ENCODE data around the gene CERT1. TPM values are rescaled to one million over a fixed set of nuclear protein-coding genes. Genes with fewer than 3 reads are reported as not detected.

The CERT1 gene
- total RNA-seq, 4 donors from 2014 or later = 36.9 to 65.8 (median 43.0) TPM

DNA sequence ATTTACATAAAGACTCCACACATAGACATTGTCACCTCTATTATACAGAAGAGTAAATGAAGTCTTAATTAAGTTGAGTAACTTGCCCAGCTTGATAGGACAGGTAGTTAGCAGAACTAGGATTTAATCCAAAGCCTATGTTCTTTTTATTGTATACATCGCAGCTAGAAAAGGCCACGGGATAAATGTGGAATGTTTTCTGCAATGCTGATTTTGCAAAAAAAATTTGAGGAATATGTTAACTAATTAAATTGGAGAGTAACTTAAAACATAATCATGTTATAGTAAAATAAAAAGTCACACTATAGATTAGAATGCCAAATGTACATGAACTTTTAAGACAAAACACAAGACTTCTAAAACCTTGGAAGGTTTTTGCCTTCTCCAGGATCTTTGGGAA is 41.3 kb upstream of the CERT1 start:
- intact Hi-C loops (cut with DNase I; ENCODE audit: low total_unique reads) = no loop called here
- no peak overlapping the region for H3K4me3 ChIP-seq

DNA sequence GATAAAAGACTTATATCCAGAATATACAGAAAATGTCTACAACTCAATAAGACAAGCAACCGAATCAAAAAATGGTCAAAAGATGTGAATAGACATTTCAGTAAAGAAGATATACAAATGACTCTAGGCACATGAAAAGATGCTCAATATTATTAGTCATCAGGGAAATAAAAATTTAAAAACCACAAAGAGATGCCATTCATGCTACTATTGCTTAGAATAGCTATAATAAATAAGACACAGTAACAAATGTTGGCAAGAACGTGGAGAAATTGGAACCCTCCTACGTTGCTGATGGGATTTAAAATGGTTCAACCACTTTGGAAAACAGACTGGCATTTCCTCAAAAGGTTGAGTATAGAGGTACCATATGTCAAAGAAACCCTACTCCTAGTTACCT is 40.0 kb upstream of the CERT1 start:
- intact Hi-C loops (cut with DNase I; ENCODE audit: low total_unique reads) = no loop called here
- TF ChIP-seq, protein P1, sequence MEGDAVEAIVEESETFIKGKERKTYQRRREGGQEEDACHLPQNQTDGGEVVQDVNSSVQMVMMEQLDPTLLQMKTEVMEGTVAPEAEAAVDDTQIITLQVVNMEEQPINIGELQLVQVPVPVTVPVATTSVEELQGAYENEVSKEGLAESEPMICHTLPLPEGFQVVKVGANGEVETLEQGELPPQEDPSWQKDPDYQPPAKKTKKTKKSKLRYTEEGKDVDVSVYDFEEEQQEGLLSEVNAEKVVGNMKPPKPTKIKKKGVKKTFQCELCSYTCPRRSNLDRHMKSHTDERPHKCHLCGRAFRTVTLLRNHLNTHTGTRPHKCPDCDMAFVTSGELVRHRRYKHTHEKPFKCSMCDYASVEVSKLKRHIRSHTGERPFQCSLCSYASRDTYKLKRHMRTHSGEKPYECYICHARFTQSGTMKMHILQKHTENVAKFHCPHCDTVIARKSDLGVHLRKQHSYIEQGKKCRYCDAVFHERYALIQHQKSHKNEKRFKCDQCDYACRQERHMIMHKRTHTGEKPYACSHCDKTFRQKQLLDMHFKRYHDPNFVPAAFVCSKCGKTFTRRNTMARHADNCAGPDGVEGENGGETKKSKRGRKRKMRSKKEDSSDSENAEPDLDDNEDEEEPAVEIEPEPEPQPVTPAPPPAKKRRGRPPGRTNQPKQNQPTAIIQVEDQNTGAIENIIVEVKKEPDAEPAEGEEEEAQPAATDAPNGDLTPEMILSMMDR (IDR thresholded peaks at IDR 0.05) = no peak
- TF ChIP-seq POLR2A (IDR thresholded peaks at IDR 0.05) = no peak
- DNase-seq = no peak
- H3K4me3 ChIP-seq = no peak overlapping the region
- no peaks in the 10 kb centered on the region for H3K9me3 ChIP-seq
- no peaks in the 10 kb centered on the region for H3K4me1 ChIP-seq
- no peak overlapping the region for H3K27ac ChIP-seq
- peaks cover 0 to 3% of the 10 kb centered on the region in 2 donors for H3K27me3 ChIP-seq
- no peaks in the 10 kb centered on the region for H3K36me3 ChIP-seq

More for the DNA sequence above, 41.3 kb upstream of the CERT1 start:
- Histone ChIP-seq H3K9me3 (no peaks in the 10 kb centered on the region), H3K27me3 (peaks cover 0 to 3% of the 10 kb centered on the region in 2 donors), H3K36me3 (no peaks in the 10 kb centered on the region), H3K27ac (no peak overlapping the region), H3K4me1 (no peaks in the 10 kb centered on the region)
- TF ChIP-seq, protein P1 (IDR thresholded peaks at IDR 0.05) = no peak
- no peak for TF ChIP-seq POLR2A (IDR thresholded peaks at IDR 0.05)
- DNase-seq = no peak

GRCh38 chr5:75550597-75550996 is 39.2 kb upstream of the CERT1 start:
- Histone ChIP-seq H3K27ac (no peak overlapping the region), H3K4me1 (no peaks in the 10 kb centered on the region), H3K9me3 (no peaks in the 10 kb centered on the region), H3K4me3 (no peak overlapping the region), H3K27me3 (peaks cover 0 to 3% of the 10 kb centered on the region in 2 donors), H3K36me3 (no peaks in the 10 kb centered on the region)
- DNase-seq = no peak
- intact Hi-C loops (cut with DNase I; ENCODE audit: low total_unique reads) = no loop called here
- no peak for TF ChIP-seq POLR2A (IDR thresholded peaks at IDR 0.05)
- TF ChIP-seq, protein P1 (IDR thresholded peaks at IDR 0.05) = no peak

GRCh38 chr5:75547812-75548211 is 36.4 kb upstream of the CERT1 start:
- DNase-seq = no peak
- Histone ChIP-seq H3K4me1 (no peaks in the 10 kb centered on the region), H3K9me3 (no peaks in the 10 kb centered on the region), H3K27me3 (peaks cover 0 to 3% of the 10 kb centered on the region in 2 donors), H3K27ac (no peak overlapping the region), H3K36me3 (no peaks in the 10 kb centered on the region), H3K4me3 (no peak overlapping the region)
- intact Hi-C loops (cut with DNase I; ENCODE audit: low total_unique reads) = no loop called here
- TF ChIP-seq, protein P1 (IDR thresholded peaks at IDR 0.05) = no peak
- no peak for TF ChIP-seq POLR2A (IDR thresholded peaks at IDR 0.05)

GRCh38 chr5:75546830-75547229 is 35.4 kb upstream of the CERT1 start:
- Histone ChIP-seq H3K4me1 (no peaks in the 10 kb centered on the region), H3K36me3 (no peaks in the 10 kb centered on the region), H3K4me3 (no peak overlapping the region), H3K27me3 (peaks cover 0 to 3% of the 10 kb centered on the region in 2 donors), H3K9me3 (no peaks in the 10 kb centered on the region), H3K27ac (no peak overlapping the region)
- DNase-seq = no peak
- TF ChIP-seq POLR2A (IDR thresholded peaks at IDR 0.05) = no peak
- TF ChIP-seq, protein P1 (IDR thresholded peaks at IDR 0.05) = no peak
- intact Hi-C loops (cut with DNase I; ENCODE audit: low total_unique reads) = no loop called here
